Spleen (tissue), 11 donors: ENCODE data around the gene TSPAN33. TPM values are rescaled to one million over a fixed set of nuclear protein-coding genes. Genes with fewer than 3 reads are reported as not detected.

Experiments used
- DNase-seq: peaks from one replicate; pipeline ENCODE4 v3.0.0-alpha.2; 2020
- H3K27ac ChIP-seq, 8 donors: fragments of 200-600 bp; sonication (generic) in 7 of 8; 1 replicate in 4 of 8; 2 replicates in 4 of 8; pipeline versions ENCODE4 v1.5.0 to v1.8.0; 2016 to 2021; ENCODE audit warnings: inconsistent platforms in 4 of 8, mild to moderate bottlenecking in 4 of 8, moderate library complexity in 1 of 8
- H3K27me3 ChIP-seq, 7 donors: fragments of 200-600 bp; sonication (generic) in 6 of 7; replicated peaks in 1 of 7; 1 replicate in 4 of 7; 2 replicates in 3 of 7; pipeline versions ENCODE4 v1.5.0 to v1.8.0; 2016 to 2021; ENCODE audit warnings: inconsistent platforms in 3 of 7, mild to moderate bottlenecking in 1 of 7
- H3K36me3 ChIP-seq, 6 donors: fragments of 200-600 bp; sonication (generic) in 5 of 6; 1 replicate in 4 of 6; 2 replicates in 2 of 6; pipeline versions ENCODE4 v1.5.0 to v1.8.0; 2016 to 2021; ENCODE audit warnings: inconsistent platforms in 2 of 6
- H3K4me1 ChIP-seq, 6 donors: fragments of 200-600 bp; sonication (generic) in 5 of 6; 1 replicate in 3 of 6; 2 replicates in 3 of 6; pipeline versions ENCODE4 v1.5.0 to v1.8.0; 2016 to 2021; ENCODE audit warnings: inconsistent platforms in 3 of 6
- H3K4me3 ChIP-seq, 8 donors: fragments of 200-600 bp; sonication (generic) in 7 of 8; 1 replicate in 4 of 8; 2 replicates in 4 of 8; pipeline versions ENCODE4 v1.5.0 to v1.8.0; 2016 to 2021; ENCODE audit warnings: inconsistent platforms in 4 of 8, mild to moderate bottlenecking in 4 of 8, moderate library complexity in 2 of 8
- H3K9me3 ChIP-seq, 8 donors: fragments of 200-600 bp; sonication (generic) in 7 of 8; 1 replicate in 4 of 8; 2 replicates in 4 of 8; pipeline versions ENCODE4 v1.5.0 to v1.8.0; 2016 to 2021; ENCODE audit warnings: inconsistent platforms in 4 of 8
- POLR2A ChIP-seq, 3 donors: fragments of 450-650 bp; IDR thresholded peaks; one replicate each; pipeline ENCODE4 v1.5.1; 2017; ENCODE audit warnings: antibody characterized with exemption in 3 of 3, mild to moderate bottlenecking in 1 of 3
- POLR2AphosphoS5 ChIP-seq, 3 donors: sonication (generic); formaldehyde crosslinking; IDR thresholded peaks; one replicate each; pipeline ENCODE4 v1.5.1; 2017; ENCODE audit warnings: antibody characterized with exemption in 3 of 3
- WGBS, 5 donors: extraction: QIAGEN DNeasy Blood & Tissue Kit in 3 of 5; methylation state at CpG; one replicate each; pipeline versions ENCODE4 v1.1.5 to v1.1.7; 2013 to 2018; 5-methylcytosine and 5-hydroxymethylcytosine counted together
- intact Hi-C: fragments of 100-400 bp; cut with DNase I; formaldehyde crosslinking; loops from one replicate; pipeline ENCODE4 v1.15.0; 2023; ENCODE audit warnings: low total_unique reads
- polyA plus RNA-seq, 3 donors: library from polyadenylated mRNA; stranded (reverse); fragments of 200-250 nt; gene quantifications; one replicate each; pipeline ENCODE4 v1.2.1, GENCODE V29; 2013
- total RNA-seq, 7 donors: library from RNA; depleted of rRNA in 3 of 7; stranded (reverse); fragments of >200 nt in 3 of 7; fragmentation: NEBNext Ultra II Directional in 4 of 7; extraction: Animal tissue kit (Norgen Biotek cat#: 25700) in 4 of 7; gene quantifications; one replicate each; pipeline versions ENCODE4 v1.1.0 to v1.2.1, GENCODE V29; 2016 to 2021
- TF ChIP-seq, protein P1 (sequence below), 11 experiments: fragments of 200-600 bp in 7 of 11; fragments of 450-650 bp in 4 of 11; sonication (generic) in 4 of 11; IDR thresholded peaks in 8 of 11; conservative IDR thresholded peaks in 3 of 11; 1 replicate in 7 of 11; 2 replicates in 4 of 11; pipeline versions ENCODE4 v1.4.0 to v1.8.0; 2016 to 2021; ENCODE audit warnings: antibody characterized with exemption in 11 of 11, inconsistent platforms in 4 of 11, mild to moderate bottlenecking in 1 of 11
- donor health status: healthy with polysubstance abuse.
- donor health status: DM: no; HTN: no; CAD: no; lungs with moderate emphysema.
- donor health status: DM: no; HTN: no; CAD: no.
- donor health status: Bipolar disorder and iron deficiency.
- donor health status: healthy.
- donor health status: DM: no; HTN: no; CAD: no.
- donor health status: DM: yes; HTN: yes; CAD: no.

The TSPAN33 gene
- total and polyA plus RNA-seq, 10 donors, result 37.0 to 57.9 (median 47.2) TPM

- Histone ChIP-seq H3K27ac (no peak overlapping the region), H3K4me3 (no peak overlapping the region), H3K36me3 (no peaks in the 10 kb centered on the region), H3K9me3 (peaks cover 0 to 22% (median 7%) of the 10 kb centered on the region in 8 donors), H3K4me1 (peaks cover 0 to 20% (median 12%) of the 10 kb centered on the region in 6 donors), H3K27me3 (peaks cover 0 to 3% (median 0%) of the 10 kb centered on the region in 7 donors)
- no peak for TF ChIP-seq POLR2A (IDR thresholded peaks at IDR 0.05)
- TF ChIP-seq, protein P1, sequence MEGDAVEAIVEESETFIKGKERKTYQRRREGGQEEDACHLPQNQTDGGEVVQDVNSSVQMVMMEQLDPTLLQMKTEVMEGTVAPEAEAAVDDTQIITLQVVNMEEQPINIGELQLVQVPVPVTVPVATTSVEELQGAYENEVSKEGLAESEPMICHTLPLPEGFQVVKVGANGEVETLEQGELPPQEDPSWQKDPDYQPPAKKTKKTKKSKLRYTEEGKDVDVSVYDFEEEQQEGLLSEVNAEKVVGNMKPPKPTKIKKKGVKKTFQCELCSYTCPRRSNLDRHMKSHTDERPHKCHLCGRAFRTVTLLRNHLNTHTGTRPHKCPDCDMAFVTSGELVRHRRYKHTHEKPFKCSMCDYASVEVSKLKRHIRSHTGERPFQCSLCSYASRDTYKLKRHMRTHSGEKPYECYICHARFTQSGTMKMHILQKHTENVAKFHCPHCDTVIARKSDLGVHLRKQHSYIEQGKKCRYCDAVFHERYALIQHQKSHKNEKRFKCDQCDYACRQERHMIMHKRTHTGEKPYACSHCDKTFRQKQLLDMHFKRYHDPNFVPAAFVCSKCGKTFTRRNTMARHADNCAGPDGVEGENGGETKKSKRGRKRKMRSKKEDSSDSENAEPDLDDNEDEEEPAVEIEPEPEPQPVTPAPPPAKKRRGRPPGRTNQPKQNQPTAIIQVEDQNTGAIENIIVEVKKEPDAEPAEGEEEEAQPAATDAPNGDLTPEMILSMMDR (IDR thresholded peaks at IDR 0.05 in 8 of 11, conservative IDR thresholded peaks at IDR 0.05 in 3 of 11), result no peak
- TF ChIP-seq POLR2AphosphoS5 (IDR thresholded peaks at IDR 0.05), result no peak
- intact Hi-C loops, result no loop called here
- WGBS, 5 donors, result 68 to 86% (median 83%) methylated on average over 3 to 4 of the region's 4 CpGs
- no peak for DNase-seq
Measured at GRCh38 chr7:129123510-129123857, 21.0 kb upstream of the TSPAN33 start.

GRCh38 chr7:129126314-129126713, 18.2 kb upstream of the TSPAN33 start:
- Histone ChIP-seq H3K4me3 (no peak overlapping the region), H3K36me3 (no peaks in the 10 kb centered on the region), H3K4me1 (peaks cover 0 to 20% (median 12%) of the 10 kb centered on the region in 6 donors), H3K27ac (no peak overlapping the region), H3K9me3 (peaks cover 0 to 7% (median 4%) of the 10 kb centered on the region in 8 donors), H3K27me3 (peaks cover 0 to 3% (median 0%) of the 10 kb centered on the region in 7 donors)
- DNase-seq, result no peak
- intact Hi-C loops, result no loop called here
- TF ChIP-seq POLR2A (IDR thresholded peaks at IDR 0.05), result no peak
- TF ChIP-seq, protein P1 (IDR thresholded peaks at IDR 0.05 in 8 of 11, conservative IDR thresholded peaks at IDR 0.05 in 3 of 11), result no peak
- no peak for TF ChIP-seq POLR2AphosphoS5 (IDR thresholded peaks at IDR 0.05)
- 64 to 86% (median 73%) methylated on average over 35 to 50 of the region's 50 CpGs for WGBS, 5 donors

DNA sequence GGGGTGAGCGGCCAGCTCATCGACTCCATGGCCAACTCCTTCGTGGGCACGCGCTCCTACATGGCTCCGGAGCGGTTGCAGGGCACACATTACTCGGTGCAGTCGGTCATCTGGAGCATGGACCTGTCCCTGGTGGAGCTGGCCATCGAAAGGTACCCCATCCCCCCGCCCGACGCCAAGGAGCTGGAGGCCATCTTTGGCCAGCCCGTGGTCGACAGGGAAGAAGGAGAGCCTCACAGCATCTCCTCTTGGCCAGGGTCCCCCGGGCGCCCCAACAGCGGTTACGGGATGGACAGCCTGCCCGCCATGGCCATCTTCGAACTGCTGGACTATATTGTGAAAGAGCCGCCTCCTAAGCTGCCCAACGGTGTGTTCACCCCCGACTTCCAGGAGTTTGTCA, 17.4 kb upstream of the TSPAN33 start:
- WGBS, 5 donors, result 93 to 98% (median 96%) methylated on average over 24 of the region's 24 CpGs
- no peaks in the 10 kb centered on the region for H3K9me3 ChIP-seq
- no peak for TF ChIP-seq POLR2AphosphoS5 (IDR thresholded peaks at IDR 0.05)
- TF ChIP-seq, protein P1 (IDR thresholded peaks at IDR 0.05 in 8 of 11, conservative IDR thresholded peaks at IDR 0.05 in 3 of 11), result no peak
- no peak for TF ChIP-seq POLR2A (IDR thresholded peaks at IDR 0.05)
- H3K27ac ChIP-seq, result no peak overlapping the region
- H3K4me3 ChIP-seq, result no peak overlapping the region
- peaks cover 0 to 3% (median 0%) of the 10 kb centered on the region in 7 donors for H3K27me3 ChIP-seq
- no peaks in the 10 kb centered on the region for H3K36me3 ChIP-seq
- intact Hi-C loops, result no loop called here
- no peak for DNase-seq
- H3K4me1 ChIP-seq, result peaks cover 0 to 18% (median 10%) of the 10 kb centered on the region in 6 donors

DNA sequence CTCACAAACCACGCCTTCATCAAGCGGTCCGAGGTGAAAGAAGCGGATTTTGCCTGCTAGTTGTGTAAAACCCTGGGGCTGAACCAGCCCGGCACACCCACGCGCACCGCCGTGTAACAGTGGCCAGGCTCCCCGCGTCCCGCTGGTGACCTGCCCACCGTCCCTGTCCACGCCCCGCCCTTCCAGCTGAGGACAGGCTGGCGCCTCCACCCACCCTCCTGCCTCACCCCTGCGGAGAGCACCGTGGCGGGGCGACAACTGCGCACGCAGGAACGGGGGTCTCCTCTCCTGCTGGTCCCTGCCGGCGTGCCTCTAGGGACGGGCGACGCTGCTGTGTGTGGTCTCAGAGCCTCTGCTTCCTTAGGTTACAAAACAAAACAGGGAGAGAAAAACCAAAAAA, 16.9 kb upstream of the TSPAN33 start:
- WGBS, 5 donors, result 92 to 97% (median 96%) methylated on average over 26 to 28 of the region's 28 CpGs

More for the DNA sequence above, 16.9 kb upstream of the TSPAN33 start:
- H3K27me3 ChIP-seq, result peaks cover 0 to 3% (median 0%) of the 10 kb centered on the region in 7 donors
- intact Hi-C loops, result no loop called here
- TF ChIP-seq POLR2A (IDR thresholded peaks at IDR 0.05), result no peak
- TF ChIP-seq, protein P1 (IDR thresholded peaks at IDR 0.05 in 8 of 11, conservative IDR thresholded peaks at IDR 0.05 in 3 of 11), result no peak
- TF ChIP-seq POLR2AphosphoS5 (IDR thresholded peaks at IDR 0.05), result no peak
- H3K27ac ChIP-seq, result no peak overlapping the region
- H3K4me3 ChIP-seq, result no peak overlapping the region
- no peaks in the 10 kb centered on the region for H3K36me3 ChIP-seq
- no peaks in the 10 kb centered on the region for H3K9me3 ChIP-seq
- H3K4me1 ChIP-seq, result peaks cover 0 to 13% (median 7%) of the 10 kb centered on the region in 6 donors
- DNase-seq, result no peak
